ENCODE measurements around the gene SARDH. TPM values are rescaled to one million over a fixed set of nuclear protein-coding genes. Genes with fewer than 3 reads are reported as not detected.
A peak's percentile ranks its signal among the peaks of the same experiment; 100 is the strongest.

SARDH gene
- total RNA-seq, 3 donors from 2014 or later: 0.16 to 2.0 (median 1.0) TPM

DNA sequence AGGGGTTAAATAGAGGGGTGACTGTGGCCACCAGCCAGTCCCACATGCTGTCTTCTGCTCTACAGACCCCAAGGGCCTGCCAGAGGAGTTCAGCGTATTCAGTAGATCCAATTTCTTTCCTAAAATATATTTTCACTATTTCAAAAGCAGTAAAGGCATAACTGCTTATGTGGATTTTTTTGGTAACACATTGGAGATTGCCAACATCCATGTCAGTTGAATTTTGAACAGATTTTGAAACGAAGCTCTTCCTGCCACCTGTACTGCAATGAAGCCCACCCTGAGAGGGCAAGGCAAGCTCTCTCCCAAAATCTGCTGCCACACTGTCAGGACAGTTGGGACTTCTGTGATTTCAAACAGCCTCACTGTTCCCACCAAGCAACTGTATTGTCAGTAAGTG lies 37.1 kb upstream of the SARDH start:
- DNase-seq (ENCODE audit: low spot score in 2 of 2): no peak
- H3K27ac ChIP-seq: no peak overlapping the region
- H3K4me1 ChIP-seq: no peaks in the 10 kb centered on the region
- intact Hi-C loops (cut with DNase I; ENCODE audit: low total_unique reads): no loop called here
- H3K9me3 ChIP-seq: peaks cover 0 to 12% of the 10 kb centered on the region in 2 donors
- no peak overlapping the region for H3K4me3 ChIP-seq
- H3K27me3 ChIP-seq: no peaks in the 10 kb centered on the region
- H3K36me3 ChIP-seq: no peaks in the 10 kb centered on the region
- TF ChIP-seq, protein P1, sequence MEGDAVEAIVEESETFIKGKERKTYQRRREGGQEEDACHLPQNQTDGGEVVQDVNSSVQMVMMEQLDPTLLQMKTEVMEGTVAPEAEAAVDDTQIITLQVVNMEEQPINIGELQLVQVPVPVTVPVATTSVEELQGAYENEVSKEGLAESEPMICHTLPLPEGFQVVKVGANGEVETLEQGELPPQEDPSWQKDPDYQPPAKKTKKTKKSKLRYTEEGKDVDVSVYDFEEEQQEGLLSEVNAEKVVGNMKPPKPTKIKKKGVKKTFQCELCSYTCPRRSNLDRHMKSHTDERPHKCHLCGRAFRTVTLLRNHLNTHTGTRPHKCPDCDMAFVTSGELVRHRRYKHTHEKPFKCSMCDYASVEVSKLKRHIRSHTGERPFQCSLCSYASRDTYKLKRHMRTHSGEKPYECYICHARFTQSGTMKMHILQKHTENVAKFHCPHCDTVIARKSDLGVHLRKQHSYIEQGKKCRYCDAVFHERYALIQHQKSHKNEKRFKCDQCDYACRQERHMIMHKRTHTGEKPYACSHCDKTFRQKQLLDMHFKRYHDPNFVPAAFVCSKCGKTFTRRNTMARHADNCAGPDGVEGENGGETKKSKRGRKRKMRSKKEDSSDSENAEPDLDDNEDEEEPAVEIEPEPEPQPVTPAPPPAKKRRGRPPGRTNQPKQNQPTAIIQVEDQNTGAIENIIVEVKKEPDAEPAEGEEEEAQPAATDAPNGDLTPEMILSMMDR (IDR thresholded peaks at IDR 0.05): no peak
- TF ChIP-seq POLR2A (IDR thresholded peaks at IDR 0.05): no peak
- no peak for TF ChIP-seq POLR2AphosphoS5 (IDR thresholded peaks at IDR 0.05)

DNA sequence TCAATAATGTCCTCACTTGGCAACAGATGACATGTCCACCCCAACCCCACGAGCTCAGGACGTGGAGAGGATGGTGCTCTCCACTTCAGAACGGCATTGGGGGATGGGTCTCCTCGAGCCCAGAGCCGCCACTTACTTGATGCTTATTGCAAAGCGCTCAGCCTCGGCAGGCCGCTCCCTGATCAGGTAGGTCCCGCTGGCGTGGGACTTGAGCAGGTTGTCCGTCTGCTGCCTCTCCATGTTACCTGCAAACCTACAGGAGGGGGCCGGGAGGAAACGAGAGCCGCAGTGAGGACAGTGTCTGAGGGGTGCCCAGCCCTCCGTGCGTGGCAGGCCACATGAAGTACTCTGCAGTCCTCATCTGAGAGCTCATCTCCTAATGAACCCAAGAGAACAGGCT lies 36.6 kb upstream of the SARDH start:
- intact Hi-C loops (cut with DNase I; ENCODE audit: low total_unique reads): no loop called here
- Histone ChIP-seq H3K27me3 (no peaks in the 10 kb centered on the region), H3K36me3 (no peaks in the 10 kb centered on the region), H3K9me3 (peaks cover 0 to 12% of the 10 kb centered on the region in 2 donors), H3K4me3 (no peak overlapping the region), H3K4me1 (no peaks in the 10 kb centered on the region), H3K27ac (no peak overlapping the region)
- TF ChIP-seq POLR2A (IDR thresholded peaks at IDR 0.05): no peak
- TF ChIP-seq, protein P1 (IDR thresholded peaks at IDR 0.05): no peak
- no peak for TF ChIP-seq POLR2AphosphoS5 (IDR thresholded peaks at IDR 0.05)
- no peak for DNase-seq (ENCODE audit: low spot score in 2 of 2)

DNA sequence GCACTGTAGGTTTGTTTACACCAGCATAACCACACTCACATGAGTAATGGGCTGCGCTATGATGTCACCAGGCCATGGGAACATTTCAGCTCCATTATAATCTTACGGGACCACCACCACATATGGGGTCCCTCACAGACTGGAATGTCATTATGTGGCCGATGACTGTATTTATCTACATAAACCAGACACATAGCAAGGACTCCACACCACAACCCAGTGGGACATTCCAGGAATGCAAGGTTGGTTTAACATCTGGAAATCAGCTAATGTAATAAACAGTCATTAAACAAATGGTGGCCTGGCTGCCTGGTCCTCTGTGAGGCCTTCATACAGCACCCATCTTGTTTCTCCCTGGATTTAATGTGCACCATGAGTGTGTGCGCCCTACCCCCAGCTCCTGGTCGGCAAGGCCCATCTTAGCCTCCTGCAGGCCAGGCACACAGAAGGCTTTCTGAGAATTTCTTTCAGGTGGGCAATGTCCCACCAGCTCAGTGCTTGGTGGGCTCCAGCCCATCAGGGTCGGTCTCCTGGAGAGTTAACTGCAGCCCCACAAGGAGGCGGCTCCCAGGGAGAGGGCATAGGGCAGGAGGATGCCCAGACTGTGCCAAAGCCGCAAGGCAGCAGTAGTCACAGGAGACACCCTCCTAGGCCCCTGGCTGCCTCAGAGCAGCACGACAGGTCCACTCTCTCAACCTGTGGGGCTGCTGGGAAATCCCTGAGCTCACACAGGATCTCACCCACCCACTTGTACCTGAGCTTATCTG lies 35.9 kb upstream of the SARDH start:
- TF ChIP-seq POLR2A (IDR thresholded peaks at IDR 0.05): no peak
- no peak for TF ChIP-seq POLR2AphosphoS5 (IDR thresholded peaks at IDR 0.05)
- TF ChIP-seq, protein P1 (IDR thresholded peaks at IDR 0.05): no peak
- H3K27me3 ChIP-seq: no peaks in the 10 kb centered on the region
- intact Hi-C loops (cut with DNase I; ENCODE audit: low total_unique reads): no loop called here
- peak in 1 of 2 donors; percentile 24 for DNase-seq (ENCODE audit: low spot score in 2 of 2)
- H3K4me1 ChIP-seq: no peaks in the 10 kb centered on the region
- no peak overlapping the region for H3K27ac ChIP-seq
- H3K9me3 ChIP-seq: peaks cover 0 to 12% of the 10 kb centered on the region in 2 donors
- no peaks in the 10 kb centered on the region for H3K36me3 ChIP-seq
- no peak overlapping the region for H3K4me3 ChIP-seq

DNA sequence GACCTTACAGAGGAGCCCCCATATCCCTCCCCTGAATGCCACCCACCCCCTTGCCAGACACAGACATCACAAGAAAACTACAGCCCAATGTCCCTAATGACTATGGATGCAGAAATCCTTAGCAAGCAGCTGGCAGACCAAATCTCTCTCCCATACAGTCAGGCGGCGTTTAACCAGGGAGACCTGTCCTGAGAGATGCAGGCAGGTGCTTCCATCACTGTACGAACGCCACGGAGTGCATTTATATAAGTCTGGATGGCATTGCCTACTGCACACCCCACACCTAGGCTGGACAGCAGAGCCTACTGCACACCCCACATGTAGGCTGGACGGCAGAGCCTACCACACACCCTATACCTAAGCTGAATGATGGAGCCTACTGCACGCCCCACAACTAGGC lies 34.4 kb upstream of the SARDH start:
- Histone ChIP-seq H3K36me3 (no peaks in the 10 kb centered on the region), H3K9me3 (peaks cover 6 to 23% of the 10 kb centered on the region in 2 donors), H3K27me3 (no peaks in the 10 kb centered on the region), H3K4me3 (no peak overlapping the region), H3K27ac (no peak overlapping the region), H3K4me1 (no peaks in the 10 kb centered on the region)
- no peak for DNase-seq (ENCODE audit: low spot score in 2 of 2)
- TF ChIP-seq POLR2AphosphoS5 (IDR thresholded peaks at IDR 0.05): no peak
- TF ChIP-seq, protein P1 (IDR thresholded peaks at IDR 0.05): no peak
- intact Hi-C loops (cut with DNase I; ENCODE audit: low total_unique reads): no loop called here

Data from breast epithelium (tissue), 4 donors.